Activated T-helper 1 cell treated with anti-CD3 and anti-CD28 coated beads, Interleukin-2, amount 50 U/mL, for 16 hours (primary cell): ENCODE data around the gene PGM2L1.
"Not testable (repeated sequence)": the region's sequence is repeated elsewhere in the genome, so short reads cannot be mapped to it uniquely, and the experiment has no call there.

Source experiments
- DNase-seq, 2 donors: peaks; one replicate each; pipeline ENCODE4 v3.0.0-alpha.2; 2020; ENCODE audit warnings: low read depth in 1 of 2, low spot score in 1 of 2

The PGM2L1 gene

DNA sequence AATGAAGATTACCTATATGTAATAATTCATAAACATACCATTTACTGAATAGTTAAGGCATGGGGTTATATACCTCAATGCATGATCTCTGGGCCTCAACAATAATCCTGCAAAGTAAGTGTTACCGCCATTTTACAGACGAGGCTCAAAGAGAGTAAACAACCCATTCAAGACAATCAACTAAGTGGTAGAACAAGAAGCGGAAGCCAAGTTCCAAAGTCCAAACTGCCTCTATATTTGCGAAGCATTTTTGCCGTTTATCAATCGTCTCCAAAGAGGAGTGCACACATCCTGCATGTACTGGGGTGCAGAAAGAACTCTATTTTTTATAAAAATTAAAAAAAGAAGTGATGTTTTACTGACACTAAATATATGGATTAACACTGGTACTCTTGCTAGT, 59.3 kb downstream of the PGM2L1 start:
- DNase-seq, result no peak

DNA sequence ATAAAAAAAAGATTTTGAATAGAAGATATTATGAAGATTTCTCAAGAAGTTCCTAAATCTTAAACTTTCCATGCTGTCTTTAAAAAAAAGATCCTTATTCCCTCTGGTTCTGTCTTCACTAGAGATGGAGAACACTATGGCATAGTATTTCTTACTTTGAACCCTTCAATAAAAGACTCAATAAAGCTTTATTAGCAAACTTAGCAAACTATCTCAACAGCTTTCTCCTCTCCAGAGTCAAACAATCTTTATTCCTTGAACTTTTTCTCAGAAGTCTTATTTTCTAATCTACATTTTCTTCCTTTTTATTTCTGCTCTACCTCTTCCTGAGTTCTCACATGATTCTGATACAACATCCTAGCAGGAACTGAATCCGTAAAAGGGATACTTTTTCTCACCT, 65.0 kb downstream of the PGM2L1 start:
- DNase-seq, result no peak

DNA sequence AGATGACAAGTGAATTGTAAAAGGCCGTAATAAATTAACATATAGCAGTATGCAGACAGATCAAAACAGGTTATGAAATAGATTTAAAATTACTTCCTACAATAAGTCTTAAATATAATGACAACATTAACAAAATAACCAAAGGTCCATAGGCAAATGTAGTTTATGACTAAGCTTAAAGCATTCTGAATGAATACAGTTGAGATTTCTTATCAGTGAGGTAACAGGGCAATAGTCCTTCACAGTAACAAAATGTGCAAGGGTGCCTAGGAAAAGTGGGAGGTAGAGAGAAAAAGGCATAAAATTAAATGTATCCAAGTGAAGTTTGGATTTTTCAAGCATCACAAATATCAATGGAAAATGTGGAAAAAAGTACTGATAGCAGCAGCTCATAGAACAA, 65.9 kb downstream of the PGM2L1 start:
- DNase-seq, result no peak

DNA sequence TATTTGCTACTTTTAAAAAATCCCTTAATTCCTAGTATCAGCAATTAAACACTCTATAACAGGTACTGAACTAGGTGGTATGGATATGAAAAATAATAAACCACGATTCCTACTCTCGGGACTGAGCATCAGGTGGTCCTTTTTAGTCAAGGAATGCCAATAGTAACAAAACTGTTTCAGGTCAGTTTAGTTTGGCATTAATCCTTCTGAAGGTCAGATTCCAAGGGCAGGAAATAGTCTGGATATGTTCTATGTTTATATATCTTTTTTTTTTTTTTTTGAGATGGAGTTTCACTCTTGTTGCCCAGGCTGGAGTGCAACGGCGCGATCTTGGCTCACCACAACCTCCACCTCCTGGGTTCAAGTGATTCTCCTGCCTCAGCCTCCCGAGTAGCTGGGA, 67.2 kb downstream of the PGM2L1 start:
- not testable (repeated sequence) for DNase-seq

DNA sequence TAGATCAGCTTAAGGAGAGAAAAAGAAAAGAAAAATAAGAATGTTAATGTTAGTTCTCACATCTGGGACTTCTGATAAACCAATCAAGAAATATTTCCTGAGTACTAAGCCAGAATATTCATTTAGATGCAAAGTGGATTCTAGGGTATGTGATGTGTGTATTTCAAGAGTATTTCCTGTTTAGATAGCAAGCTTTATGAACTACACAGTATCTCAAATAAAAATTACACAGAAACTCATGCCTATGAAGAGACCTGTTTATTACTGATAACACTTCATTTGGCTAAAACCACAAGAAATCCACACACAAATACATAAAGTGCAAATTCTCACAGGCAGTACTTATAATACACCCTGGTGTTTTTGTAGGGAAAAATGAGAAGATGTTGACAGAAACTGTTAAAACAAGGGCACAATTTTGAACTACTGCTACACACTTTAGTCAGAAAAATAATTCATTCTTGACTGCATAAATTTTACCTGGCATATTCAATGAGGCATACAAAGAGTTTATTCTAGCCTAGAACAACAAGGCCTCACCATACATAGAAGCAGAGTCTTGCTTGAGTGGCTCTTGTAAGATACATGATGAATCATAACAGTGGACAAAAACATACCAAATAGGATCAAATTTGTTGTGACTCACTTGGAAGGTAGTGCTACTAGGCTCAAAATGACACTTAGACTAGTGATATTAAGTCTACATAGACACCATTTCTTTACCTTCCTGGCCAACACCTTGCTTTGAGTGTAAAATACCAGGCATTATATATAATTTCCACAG, 68.0 kb downstream of the PGM2L1 start:
- no peak for DNase-seq

DNA sequence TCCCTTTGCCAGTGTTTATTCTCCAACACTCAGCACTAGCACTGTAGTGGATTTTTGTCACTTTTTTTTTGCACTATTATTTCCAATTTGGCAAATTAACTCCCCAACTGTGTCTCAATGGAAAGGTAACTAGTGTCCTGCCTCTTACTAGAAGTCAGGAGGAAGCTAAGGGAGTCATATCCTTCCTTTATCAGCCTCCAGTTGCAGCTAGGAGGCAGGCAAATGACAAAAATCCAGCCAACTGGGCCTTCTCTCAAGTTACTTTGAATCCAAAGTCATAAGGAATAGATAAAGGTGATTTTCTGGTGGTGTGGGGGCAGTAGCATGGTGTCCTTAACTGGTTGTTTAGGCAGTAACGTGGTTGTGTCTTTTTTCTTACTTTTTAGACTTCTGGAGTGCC, 71.2 kb downstream of the PGM2L1 start:
- DNase-seq, result no peak

DNA sequence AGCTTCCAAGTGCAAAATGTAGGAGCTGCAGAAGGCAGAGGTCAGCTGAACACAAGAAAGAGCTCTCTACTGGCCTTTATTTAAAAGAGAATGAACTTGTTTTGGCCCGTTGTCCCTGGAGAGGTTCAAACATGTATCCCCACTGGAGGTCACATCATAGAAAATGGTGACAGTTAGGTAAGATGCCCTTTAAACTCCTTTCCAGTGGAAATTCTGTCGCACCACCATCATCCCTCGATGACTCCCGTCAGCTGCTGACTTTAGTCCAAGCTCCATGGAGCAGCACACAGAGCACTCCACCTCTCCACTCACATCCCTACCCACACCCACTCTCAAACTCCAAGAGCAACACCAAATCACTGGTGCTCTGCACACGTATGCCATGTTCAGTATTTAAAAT, 71.6 kb downstream of the PGM2L1 start:
- no peak for DNase-seq

DNA sequence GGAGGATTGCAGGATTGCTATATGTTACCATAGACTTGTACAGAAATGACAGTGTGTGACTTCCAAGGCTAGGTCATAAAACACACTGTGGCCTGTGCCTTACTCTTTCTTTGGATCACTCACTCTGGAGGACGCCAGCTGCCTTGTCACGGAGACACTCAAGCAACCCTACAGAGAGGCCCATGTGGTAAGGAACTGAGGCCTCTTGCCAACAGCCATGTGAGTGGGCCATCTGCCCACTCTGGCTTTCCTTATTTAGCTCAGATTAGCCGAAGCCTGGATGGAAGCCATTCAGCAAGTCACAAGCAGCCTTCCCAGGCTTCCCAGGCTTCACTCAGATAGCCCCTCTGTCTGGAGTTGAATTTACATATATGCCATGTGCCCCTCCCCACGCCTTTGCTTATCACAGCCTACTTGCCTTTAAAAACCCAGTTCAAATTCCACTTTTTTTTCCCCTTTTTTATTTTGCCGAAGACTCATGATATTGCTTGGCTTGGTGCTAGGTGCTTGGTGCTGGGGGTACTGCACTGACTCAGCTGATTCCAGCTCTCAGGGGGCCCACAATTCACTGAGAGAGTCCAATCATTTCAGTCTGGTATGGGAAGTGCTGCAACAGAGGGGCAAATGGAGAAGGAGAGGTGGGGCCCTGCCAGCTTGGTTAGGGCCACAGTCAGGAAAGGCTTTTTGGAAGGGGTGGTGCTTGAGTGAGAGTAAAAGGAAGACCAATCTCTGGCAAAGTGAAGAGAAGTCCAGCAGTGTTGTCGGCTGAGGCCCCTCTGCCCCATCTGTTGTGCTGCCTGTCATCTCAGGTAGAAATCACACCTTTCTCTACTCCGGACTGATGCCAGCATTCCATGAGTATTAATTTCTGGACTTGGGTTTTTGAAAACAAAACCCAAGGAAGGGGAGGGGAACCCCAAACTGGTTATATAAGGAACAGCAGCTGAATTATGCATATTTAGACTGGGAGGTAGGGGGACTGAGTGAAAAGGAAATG, 72.3 kb downstream of the PGM2L1 start:
- no peak for DNase-seq

DNA sequence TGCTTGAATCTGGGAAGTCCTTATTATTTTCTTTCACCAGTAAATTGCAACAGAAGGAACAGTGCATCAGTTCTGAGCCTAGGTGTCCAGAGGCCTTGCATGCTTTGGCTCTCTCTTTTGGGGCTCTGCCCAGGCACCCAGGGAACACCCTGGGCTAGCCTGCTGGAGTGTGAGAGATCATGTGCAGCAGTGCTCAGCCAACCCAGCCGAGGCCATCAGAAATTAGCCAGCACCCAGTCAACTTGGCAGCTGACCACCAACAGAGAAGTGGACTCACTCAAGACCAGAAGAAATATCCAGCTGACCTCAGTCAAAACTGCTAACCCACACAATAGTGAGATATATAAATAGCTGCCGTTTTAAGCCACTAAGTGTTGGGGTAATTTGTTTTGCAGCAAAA, 75.6 kb downstream of the PGM2L1 start:
- DNase-seq, result no peak

DNA sequence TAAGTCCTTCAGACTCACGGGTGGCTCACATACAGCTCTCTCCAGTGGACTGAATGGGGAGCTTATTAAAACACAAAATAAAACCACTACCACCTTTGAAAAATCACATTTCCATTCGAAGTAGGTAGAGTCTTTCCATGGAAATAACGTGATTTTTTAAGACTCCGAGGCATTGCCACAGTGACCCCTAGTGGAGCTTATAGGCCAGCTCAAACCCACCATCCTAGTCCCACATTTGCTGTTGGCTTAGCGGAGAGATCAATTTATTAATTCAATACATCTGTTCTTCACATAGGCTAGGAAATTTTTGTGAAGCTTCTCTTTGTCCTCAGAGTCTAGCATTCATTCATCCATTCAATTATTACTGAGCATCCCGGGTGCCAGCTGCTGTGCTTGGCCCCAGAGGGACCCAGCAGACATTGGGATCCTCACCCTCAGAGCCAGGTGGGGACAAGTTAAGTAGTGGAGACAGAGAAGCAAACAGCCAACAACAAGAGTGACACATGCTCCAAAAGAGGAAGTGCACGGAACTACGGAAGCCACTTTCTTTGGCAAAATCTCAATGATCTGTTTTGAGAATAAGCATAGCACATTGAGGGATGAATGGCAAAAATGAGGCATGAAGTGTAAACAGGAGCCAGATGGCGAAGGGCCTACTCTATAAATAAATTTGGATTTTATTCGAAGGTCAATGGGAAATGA, 76.6 kb downstream of the PGM2L1 start:
- no peak for DNase-seq

DNA sequence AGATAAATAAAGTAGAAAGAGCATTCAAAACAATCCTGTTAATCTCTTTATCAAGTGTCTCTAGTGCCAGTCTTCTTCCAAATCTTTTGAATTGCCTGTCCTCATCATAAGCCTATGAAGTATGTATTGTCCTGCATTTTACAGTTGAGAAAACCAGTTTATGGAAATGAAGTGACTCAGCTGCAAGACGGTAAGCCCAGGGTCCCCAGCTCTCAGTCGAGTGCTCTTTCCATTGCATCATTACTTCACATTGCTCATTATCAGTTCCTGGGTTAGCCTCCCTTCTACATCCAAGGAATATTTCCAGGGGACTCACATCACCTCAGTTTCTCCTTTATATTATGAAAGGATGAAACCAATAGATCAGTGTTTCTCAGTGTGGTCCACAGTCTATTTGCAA, 77.7 kb downstream of the PGM2L1 start:
- no peak for DNase-seq

DNA sequence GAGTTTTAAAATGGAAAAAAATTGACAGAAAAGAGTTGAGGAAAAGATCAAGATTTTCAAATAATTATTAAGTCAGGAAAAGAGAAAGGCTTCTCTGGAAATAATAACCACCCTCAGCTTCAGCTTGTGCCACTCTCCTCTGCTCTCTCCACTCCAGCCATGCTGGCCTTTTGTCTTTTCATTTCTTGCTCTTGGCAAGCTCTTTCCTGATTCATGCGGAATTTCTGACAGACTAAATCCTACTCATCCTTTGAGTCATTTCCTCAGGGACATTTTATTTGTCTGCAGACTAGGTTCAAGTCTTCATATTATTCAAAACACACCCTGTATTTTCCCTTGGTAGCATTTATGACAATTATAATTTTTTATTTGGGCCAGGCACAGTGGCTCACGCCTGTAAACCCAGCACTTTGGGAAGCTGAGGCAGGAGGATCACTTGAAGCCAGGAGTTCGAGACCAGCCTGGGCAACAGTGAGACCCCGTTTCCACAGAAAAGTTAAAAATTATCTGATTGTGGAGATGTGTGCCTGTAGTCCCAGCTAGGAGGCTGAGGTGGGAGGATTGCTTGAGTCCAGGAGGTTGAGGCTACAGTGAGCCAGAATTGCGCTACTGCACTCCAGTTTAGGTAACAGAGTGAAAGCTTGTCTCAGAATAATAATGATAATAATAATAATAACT, 79.0 kb downstream of the PGM2L1 start:
- no peak for DNase-seq

DNA sequence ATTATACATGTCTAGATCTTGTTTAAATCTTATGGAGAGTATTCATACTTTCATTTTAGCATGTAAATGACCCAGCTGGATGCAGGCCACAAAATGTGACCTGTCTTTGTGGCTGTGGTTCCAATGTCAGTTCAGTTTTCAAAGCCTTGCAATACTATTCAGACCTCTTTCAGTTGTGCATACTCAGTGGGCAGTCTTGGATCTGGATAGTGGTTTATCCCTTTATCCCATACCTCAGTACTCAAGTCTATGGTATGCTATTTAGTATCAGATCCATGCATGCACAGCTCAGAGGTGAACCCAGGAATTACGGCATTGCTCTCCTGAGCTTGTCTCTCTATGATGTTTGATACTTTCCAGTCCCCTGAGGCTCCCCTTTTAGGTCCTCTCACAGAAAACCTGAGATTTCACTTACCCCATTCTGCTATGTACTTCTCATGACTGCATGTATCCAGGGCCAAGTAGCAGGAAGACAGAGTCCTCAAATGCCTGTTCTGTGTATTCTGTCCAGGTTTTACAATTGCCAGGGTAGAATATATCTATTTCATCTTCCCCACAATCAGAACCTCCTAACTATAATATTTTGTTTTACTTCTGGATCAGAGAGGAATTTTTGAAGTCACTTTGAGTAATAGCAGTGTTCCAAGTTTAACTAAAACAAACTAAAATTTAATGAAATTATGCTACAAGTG, 79.8 kb downstream of the PGM2L1 start:
- no peak for DNase-seq

DNA sequence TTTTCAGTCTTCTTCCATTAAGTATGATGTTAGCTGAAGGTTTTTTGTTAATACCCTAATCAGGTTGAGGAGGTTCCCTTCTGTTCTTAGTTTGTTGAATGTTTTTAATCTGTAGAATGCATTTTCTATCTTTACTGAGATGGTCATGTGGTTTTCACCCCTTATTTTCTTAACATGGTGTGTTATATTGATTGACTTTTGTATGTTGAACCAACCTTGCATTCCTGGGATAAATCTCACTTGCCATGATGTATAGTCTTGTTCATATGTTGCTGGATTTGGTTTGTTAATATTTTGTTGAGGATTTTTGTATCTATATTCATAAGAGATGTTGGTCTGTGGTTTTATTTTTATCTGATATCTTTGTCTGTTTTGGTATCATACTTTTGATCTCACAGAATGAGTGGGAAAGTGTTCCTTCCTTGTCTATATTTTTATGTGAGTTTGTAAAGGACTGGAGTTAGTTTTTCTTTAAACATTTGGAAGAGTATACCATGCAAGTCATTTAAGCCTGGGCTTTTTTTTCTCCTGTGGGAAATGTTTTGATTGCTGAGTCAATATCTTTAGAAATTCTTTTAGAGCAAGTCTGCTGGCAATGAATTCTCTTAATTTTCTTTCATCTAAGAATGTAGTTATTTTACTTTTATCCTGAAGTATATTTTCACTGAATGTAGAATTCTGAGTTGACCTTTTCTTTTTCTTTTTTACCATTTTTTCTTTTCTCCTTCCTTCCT, 81.3 kb downstream of the PGM2L1 start:
- no peak for DNase-seq

DNA sequence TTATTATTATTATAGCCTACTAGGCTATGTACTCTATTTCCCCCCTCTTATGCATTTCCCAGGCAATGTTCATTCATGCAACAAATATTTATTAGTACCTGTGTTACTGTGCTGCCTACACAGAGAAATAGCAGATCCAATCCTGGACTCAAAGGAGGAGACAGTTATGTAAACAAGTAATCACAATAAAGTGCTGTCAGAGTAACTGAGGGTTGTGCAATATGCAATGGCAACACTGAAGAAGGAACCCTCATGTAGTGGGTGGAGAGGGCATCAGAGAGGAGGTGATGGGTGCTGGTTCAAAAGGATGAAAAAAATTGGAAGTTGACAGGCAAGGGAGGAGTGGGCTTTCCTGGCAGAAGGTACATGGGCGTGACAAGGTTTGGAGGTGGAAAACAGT, 85.9 kb downstream of the PGM2L1 start:
- no peak for DNase-seq

DNA sequence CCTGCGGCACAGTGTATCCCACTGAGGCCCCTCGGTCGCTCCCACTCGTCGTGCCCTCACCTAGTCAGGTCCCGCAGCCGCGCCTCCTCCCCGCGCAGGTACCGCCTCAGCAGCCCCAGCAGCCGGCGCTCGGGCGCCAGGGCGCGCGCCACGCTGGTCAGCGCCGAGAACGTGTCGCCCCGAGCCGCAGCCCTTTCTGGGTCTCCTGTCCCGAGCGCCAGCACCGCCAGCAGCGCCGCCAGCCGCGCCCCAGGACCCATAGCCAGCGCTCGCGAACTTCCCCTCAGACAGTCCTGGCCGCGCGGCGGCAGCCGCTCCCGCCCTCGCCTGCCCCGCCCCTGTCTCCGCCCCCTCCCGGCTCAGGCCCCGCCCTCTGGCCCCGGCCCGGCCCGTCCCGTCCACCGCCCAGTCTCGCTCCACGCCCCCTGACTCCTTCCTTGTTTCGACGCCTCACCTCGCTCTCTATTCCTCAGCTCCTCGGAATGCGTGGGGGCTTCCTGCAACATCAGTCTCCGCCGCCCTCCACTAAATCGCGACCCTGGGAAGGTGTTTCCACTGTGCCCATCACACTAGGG, 86.8 kb downstream of the PGM2L1 start, which contains the start of gene P4HA3:
Gene P4HA3 (minus strand): TSS at position 289 of the 575 bp plus-strand sequence. CDS start 29 bp downstream, at position 260.
- DNase-seq, result peak in 1 of 2 donors; percentile 24

DNA sequence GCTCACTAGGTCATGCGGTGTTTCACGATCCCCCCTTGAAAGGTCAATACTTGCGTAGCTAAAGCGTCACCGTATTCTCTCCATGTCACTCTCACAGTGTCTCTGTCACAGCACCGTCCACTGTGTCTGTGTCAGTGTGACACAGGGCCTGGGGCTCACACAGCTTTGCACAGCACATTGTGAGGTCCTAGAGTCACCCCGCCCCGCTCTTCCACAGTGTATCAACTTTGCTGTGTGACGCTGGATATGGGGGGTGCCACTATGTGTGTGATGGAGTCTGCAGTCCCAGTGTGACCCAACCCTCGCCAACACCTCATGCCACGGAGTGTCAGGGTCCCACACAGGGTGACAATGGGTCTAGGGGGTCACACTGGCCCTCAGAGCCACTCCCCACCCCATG, 87.4 kb downstream of the PGM2L1 start:
- no peak for DNase-seq

DNA sequence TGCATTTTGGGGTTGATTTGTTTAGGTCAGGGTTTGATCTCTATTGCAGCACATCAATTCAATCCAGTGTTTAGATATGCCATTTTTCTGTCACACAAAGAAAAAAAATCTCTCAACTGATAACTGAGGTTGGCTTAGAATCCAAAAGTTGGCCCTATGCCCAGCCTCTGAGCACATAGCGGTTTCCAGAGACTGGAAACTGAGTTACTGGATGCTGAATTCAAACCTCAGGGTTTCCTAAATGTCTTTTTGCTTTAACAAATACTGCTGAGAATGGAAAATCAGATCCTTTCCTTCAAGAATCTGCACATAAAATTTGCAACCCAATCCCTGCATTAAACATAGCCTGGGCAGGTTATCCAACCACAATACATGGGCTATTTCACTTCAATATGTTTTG, 90.8 kb downstream of the PGM2L1 start:
- DNase-seq, result no peak

DNA sequence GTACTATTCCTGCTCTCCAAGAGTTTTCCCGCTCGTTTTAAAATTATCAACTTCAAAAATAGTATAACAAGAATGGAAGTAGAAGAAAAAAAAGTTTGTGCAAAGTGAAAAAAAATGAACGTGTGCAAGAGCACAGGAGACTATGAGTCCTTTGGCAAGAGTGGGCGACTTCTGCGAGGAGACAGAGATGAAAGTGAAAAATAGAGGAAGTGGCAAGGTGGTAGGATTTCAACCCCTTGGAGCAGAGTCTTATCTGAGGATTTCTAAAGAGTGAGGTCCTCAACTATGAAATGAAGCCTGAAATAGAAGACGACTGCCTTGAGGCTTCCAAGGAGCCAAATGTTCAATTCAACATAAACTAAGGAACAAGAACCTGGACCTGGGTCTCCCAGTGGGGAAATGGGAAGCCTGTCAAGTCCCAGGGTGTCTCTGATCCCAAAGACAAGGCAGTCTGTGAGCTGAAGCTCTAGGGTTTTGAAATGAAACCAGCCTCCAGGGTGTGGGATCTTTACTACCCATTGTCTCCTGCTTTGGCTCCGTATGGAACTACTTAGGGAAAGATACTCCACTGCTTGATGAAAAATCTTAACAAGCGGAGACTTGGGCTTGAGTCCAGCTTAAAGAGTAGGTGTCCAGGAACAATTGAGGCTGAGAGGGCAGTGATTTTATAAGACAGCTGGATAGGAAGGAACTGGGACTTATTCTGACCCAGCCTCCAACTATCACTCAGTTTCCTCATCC, 91.6 kb downstream of the PGM2L1 start:
- DNase-seq, result no peak
